SU-DHL-6 (cell line): Measurements from ENCODE around the gene TRIM54.

Experiments used
- EZH2phosphoT487 ChIP-seq: fragments of 200-600 bp; sonication (generic), shearing (Covaris generic); conservative IDR thresholded peaks from 2 replicates; pipeline ENCODE4 v1.6.1; 2018; ENCODE audit warnings: mild to moderate bottlenecking, antibody characterized with exemption, low read length, moderate library complexity, mixed read lengths
- TF ChIP-seq, protein P1 (sequence below): fragments of 200-600 bp; sonication (generic); IDR thresholded peaks from one replicate; pipeline ENCODE4 v1.5.1; 2017; ENCODE audit warnings: antibody characterized with exemption, mild to moderate bottlenecking, low read length, moderate library complexity; ENCODE audit not compliant: insufficient read depth, poor library complexity, severe bottlenecking

DNA sequence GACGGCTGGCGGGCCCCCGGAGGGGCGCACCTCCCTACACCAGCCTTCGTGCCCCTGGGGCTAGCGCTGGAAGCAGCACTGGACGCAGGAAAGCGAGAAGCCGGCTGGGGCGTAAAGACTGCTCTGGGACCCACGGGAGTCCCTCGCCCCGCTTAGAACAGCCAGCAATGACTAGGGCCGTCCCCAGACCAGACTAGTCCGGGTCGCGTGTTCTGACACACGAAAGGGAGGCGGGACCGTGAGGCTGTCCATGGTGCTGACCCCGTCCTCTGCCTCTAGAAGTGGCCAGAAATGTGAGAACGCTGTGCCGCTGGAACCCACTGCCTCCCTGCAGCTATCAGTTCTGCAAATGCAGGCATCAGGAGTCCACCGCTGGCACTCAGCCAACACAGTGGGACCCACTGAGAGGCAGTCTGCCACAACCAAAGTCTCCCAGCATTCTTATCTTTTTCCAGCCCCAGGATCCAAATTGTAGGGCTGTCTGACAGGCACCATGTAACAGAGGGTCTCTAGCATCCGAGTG is 26.2 kb downstream of the TRIM54 start, which contains the start of gene UCN:
- TF ChIP-seq, protein P1, sequence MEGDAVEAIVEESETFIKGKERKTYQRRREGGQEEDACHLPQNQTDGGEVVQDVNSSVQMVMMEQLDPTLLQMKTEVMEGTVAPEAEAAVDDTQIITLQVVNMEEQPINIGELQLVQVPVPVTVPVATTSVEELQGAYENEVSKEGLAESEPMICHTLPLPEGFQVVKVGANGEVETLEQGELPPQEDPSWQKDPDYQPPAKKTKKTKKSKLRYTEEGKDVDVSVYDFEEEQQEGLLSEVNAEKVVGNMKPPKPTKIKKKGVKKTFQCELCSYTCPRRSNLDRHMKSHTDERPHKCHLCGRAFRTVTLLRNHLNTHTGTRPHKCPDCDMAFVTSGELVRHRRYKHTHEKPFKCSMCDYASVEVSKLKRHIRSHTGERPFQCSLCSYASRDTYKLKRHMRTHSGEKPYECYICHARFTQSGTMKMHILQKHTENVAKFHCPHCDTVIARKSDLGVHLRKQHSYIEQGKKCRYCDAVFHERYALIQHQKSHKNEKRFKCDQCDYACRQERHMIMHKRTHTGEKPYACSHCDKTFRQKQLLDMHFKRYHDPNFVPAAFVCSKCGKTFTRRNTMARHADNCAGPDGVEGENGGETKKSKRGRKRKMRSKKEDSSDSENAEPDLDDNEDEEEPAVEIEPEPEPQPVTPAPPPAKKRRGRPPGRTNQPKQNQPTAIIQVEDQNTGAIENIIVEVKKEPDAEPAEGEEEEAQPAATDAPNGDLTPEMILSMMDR = no peak
- TF ChIP-seq EZH2phosphoT487 = no peak
